GM23338 (cell line): ENCODE measurements around the gene NT5C2. TPM values are rescaled to one million over a fixed set of nuclear protein-coding genes. Genes with fewer than 3 reads are reported as not detected.
"Not testable (repeated sequence)": the region's sequence is repeated elsewhere in the genome, so short reads cannot be mapped to it uniquely, and the experiment has no call there.

ENCODE experiments used
- ATAC-seq: fragments of 200-7000 bp; cut with Tn5 transposase; 3 replicates; pipeline ENCODE4 v1.9.1; 2020
- DNase-seq: peaks from one replicate; pipeline ENCODE4 v3.0.0-alpha.2; 2015; ENCODE audit warnings: low spot score
- H2AFZ ChIP-seq: fragments of 200-600 bp; sonication (generic); 2 replicates; pipeline ENCODE4 v1.8.0; 2016; ENCODE audit warnings: antibody characterized with exemption, mild to moderate bottlenecking, moderate library complexity
- H3F3A ChIP-seq: fragments of 200-600 bp; sonication (generic); replicated peaks from 2 replicates; pipeline ENCODE4 v1.8.0; 2017; ENCODE audit warnings: antibody characterized with exemption, mixed run types, low read depth
- H3K27ac ChIP-seq: fragments of 200-600 bp; sonication (generic); 2 replicates; pipeline ENCODE4 v1.6.1; 2016; ENCODE audit warnings: low read depth
- H3K27me3 ChIP-seq: fragments of 200-600 bp; sonication (generic); 2 replicates; pipeline ENCODE4 v1.8.0; 2016; ENCODE audit warnings: mild to moderate bottlenecking, mixed run types, moderate library complexity; ENCODE audit not compliant: insufficient read depth
- H3K36me3 ChIP-seq: fragments of 200-600 bp; sonication (generic); 2 replicates; pipeline ENCODE4 v1.8.0; 2016; ENCODE audit warnings: mild to moderate bottlenecking; ENCODE audit not compliant: insufficient read depth
- H3K4me1 ChIP-seq: fragments of 200-600 bp; sonication (generic); 2 replicates; pipeline ENCODE4 v1.8.0; 2016; ENCODE audit warnings: mild to moderate bottlenecking, moderate library complexity; ENCODE audit not compliant: insufficient read depth
- H3K4me2 ChIP-seq: fragments of 200-600 bp; sonication (generic); 2 replicates; pipeline ENCODE4 v1.7.1; 2017; ENCODE audit warnings: mixed run types
- H3K4me3 ChIP-seq: fragments of 200-600 bp; sonication (generic); 2 replicates; pipeline ENCODE4 v1.6.1; 2016; ENCODE audit warnings: mixed run types
- H3K79me2 ChIP-seq: fragments of 200-600 bp; sonication (generic); replicated peaks from 2 replicates; pipeline ENCODE4 v1.8.0; 2017; ENCODE audit warnings: mild to moderate bottlenecking; ENCODE audit not compliant: insufficient read depth
- H3K9me2 ChIP-seq: fragments of 200-600 bp; sonication (generic); 2 replicates; pipeline ENCODE4 v1.8.0; 2017; ENCODE audit not compliant: insufficient read depth
- H4K20me1 ChIP-seq: fragments of 200-600 bp; sonication (generic); replicated peaks from 2 replicates; pipeline ENCODE4 v1.8.0; 2017; ENCODE audit warnings: mild to moderate bottlenecking; ENCODE audit not compliant: insufficient read depth
- H3K27ac Mint-ChIP-seq: 2 replicates; pipeline ENCODE4 v1.8.0; 2020; ENCODE audit warnings: inconsistent platforms, mild to moderate bottlenecking, moderate library complexity, mixed read lengths
- H3K27me3 Mint-ChIP-seq: 3 replicates; pipeline ENCODE4 v1.8.0; 2022; ENCODE audit warnings: low read depth, mild to moderate bottlenecking, moderate library complexity, mixed read lengths, inconsistent platforms; ENCODE audit not compliant: insufficient read depth, poor library complexity
- H3K36me3 Mint-ChIP-seq: 3 replicates; pipeline ENCODE4 v1.8.0; 2021; ENCODE audit warnings: low read depth, mild to moderate bottlenecking, inconsistent platforms, moderate library complexity, mixed read lengths
- H3K4me1 Mint-ChIP-seq: 3 replicates; pipeline ENCODE4 v1.8.0; 2020; ENCODE audit warnings: mild to moderate bottlenecking, inconsistent platforms, mixed read lengths
- H3K4me3 Mint-ChIP-seq: 3 replicates; pipeline ENCODE4 v1.8.0; 2021; ENCODE audit warnings: moderate library complexity, mild to moderate bottlenecking, inconsistent platforms, mixed read lengths
- H3K9me3 Mint-ChIP-seq: 3 replicates; pipeline ENCODE4 v1.8.0; 2020; ENCODE audit warnings: moderate library complexity, mild to moderate bottlenecking, inconsistent platforms, mixed read lengths
- CREB1 ChIP-seq: fragments of 250-450 bp; sonication (Bioruptor Pico); IDR thresholded peaks from 2 replicates; pipeline ENCODE4 v1.5.0; 2020; ENCODE audit warnings: low read depth, mild to moderate bottlenecking, moderate library complexity
- ETS1 ChIP-seq: IDR thresholded peaks from 2 replicates; pipeline ENCODE4 v1.6.1; 2016; ENCODE audit warnings: antibody characterized with exemption
- EZH2 ChIP-seq: fragments of 200-600 bp; sonication (generic); IDR thresholded peaks from one replicate; pipeline ENCODE4 v1.8.0; 2017; ENCODE audit warnings: antibody characterized with exemption, mild to moderate bottlenecking, low read depth; ENCODE audit not compliant: unreplicated experiment
- EZH2phosphoT487 ChIP-seq: fragments of 200-600 bp; sonication (generic); IDR thresholded peaks from one replicate; pipeline ENCODE4 v1.8.1; 2018; ENCODE audit warnings: antibody characterized with exemption; ENCODE audit not compliant: unreplicated experiment
- JUNB ChIP-seq: IDR thresholded peaks from one replicate; pipeline ENCODE4 v1.6.1; 2016; ENCODE audit warnings: antibody characterized with exemption; ENCODE audit not compliant: unreplicated experiment
- NANOG ChIP-seq: IDR thresholded peaks from 2 replicates; pipeline ENCODE4 v1.6.1; 2016; ENCODE audit warnings: antibody characterized with exemption, borderline replicate concordance
- POLR2AphosphoS5 ChIP-seq: IDR thresholded peaks from 2 replicates; pipeline ENCODE4 v1.6.1; 2016; ENCODE audit warnings: antibody characterized with exemption, low read depth
- STAT1 ChIP-seq: IDR thresholded peaks from one replicate; pipeline ENCODE4 v1.6.1; 2016; ENCODE audit warnings: antibody characterized with exemption; ENCODE audit not compliant: unreplicated experiment
- ZNF114 ChIP-seq: fragments of 250-450 bp; sonication (Bioruptor Pico); IDR thresholded peaks from 2 replicates; pipeline ENCODE4 v1.5.0; 2020; ENCODE audit warnings: mild to moderate bottlenecking, moderate library complexity
- ZNF331 ChIP-seq: fragments of 250-450 bp; sonication (Bioruptor Pico); IDR thresholded peaks from 2 replicates; pipeline ENCODE4 v1.5.0; 2020; ENCODE audit warnings: low read depth, mild to moderate bottlenecking, moderate library complexity
- polyA plus RNA-seq: library from polyadenylated mRNA; unstranded; fragments of >200 nt; fragmentation: Nextera tagmentation; extraction: Ambion mirVana; gene quantifications from 2 replicates; pipeline ENCODE4 v1.2.1, GENCODE V29; 2016
- total RNA-seq: library from RNA; depleted of rRNA; stranded (reverse); fragments of >200 nt; shearing (Covaris generic); gene quantifications from 2 replicates; pipeline ENCODE4 v1.2.3, GENCODE V29; 2014
- TF ChIP-seq, protein P1 (sequence below): fragments of 250-450 bp; sonication (Bioruptor Pico); IDR thresholded peaks from 2 replicates; pipeline ENCODE4 v1.5.0; 2020; ENCODE audit warnings: mild to moderate bottlenecking, moderate library complexity
- TF ChIP-seq, protein P2 (sequence below): IDR thresholded peaks from one replicate; pipeline ENCODE4 v1.6.1; 2018; ENCODE audit warnings: antibody characterized with exemption; ENCODE audit not compliant: unreplicated experiment

Gene NT5C2
- total and polyA plus RNA-seq, 2 experiments from 2014 or later: 33.9 to 85.4 TPM

DNA sequence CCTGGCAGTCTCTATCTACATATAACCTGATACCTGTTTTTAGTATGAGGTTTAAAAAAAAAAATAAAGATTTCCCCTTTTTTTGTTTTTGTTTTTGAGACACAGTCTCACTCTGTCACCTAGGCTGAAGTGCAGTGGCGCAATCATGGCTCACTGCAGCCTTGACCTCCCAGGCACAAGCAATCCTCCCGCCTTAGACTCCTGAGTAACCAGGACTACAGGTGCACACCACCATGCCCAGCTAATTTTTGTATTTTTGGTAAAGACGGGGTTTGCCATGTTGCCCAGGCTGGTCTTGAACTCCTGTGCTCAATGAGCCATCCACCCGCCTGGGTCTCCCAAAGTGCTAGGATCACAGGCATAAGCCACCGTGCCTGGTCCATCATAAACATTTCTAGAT, 25.5 kb downstream of the NT5C2 start:
- not testable (repeated sequence) for H3K4me1 Mint-ChIP-seq, H3K27me3 ChIP-seq, H3K9me3 Mint-ChIP-seq, H2AFZ ChIP-seq, H3K9me2 ChIP-seq, H3K27ac Mint-ChIP-seq, H3K4me3 Mint-ChIP-seq, H3K4me3 ChIP-seq, H3F3A ChIP-seq, H3K27me3 Mint-ChIP-seq, H3K27ac ChIP-seq, H3K4me1 ChIP-seq, H3K4me2 ChIP-seq, ATAC-seq, H4K20me1 ChIP-seq, DNase-seq, H3K36me3 ChIP-seq
- peaks cover 41% of the 10 kb centered on the region for H3K79me2 ChIP-seq
- peaks cover 36% of the 10 kb centered on the region for H3K36me3 Mint-ChIP-seq

DNA sequence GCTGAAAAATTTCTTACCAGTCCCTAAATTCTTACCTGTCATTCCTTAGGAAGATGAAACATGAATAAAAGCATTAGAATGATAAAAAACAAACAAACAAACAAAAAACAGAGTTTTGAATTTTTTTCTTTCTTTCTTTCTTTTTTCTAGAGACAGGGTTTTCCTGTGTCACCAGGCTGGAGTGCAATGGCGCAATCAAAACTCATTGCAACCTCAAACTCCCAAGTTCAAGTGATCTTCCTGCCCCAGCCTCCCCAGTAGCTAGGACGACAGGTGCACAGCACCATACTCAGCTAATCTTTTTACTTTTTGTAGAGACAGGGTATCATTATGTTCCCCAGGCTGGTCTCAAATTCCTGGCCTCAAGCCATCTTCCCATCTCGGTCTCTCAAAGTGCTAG, 26.5 kb downstream of the NT5C2 start:
- Mint-ChIP-seq H3K27me3 (peaks cover 3% of the 10 kb centered on the region), H3K4me3 (no peak overlapping the region), H3K36me3 (peaks cover 35% of the 10 kb centered on the region), H3K4me1 (0 out of 3 replicates have a peak, but pooled peaks cover 2% of the 10 kb centered on the region), H3K27ac (no peak overlapping the region), H3K9me3 (peaks cover 6% of the 10 kb centered on the region; the same call in 1 of the 3 replicates)
- ATAC-seq: no peak
- Histone ChIP-seq H2AFZ (no peak overlapping the region), H3K9me2 (no peaks in the 10 kb centered on the region), H3K27ac (no peak overlapping the region), H3K79me2 (peaks cover 44% of the 10 kb centered on the region), H3K4me1 (no peaks in the 10 kb centered on the region), H3K27me3 (no peaks in the 10 kb centered on the region), H4K20me1 (peaks cover 10% of the 10 kb centered on the region; the same call in 1 of the 2 replicates), H3K36me3 (peaks cover 11% of the 10 kb centered on the region), H3K4me3 (no peak overlapping the region), H3F3A (no peaks in the 10 kb centered on the region), H3K4me2 (no peak overlapping the region)
- DNase-seq: no peak
- TF ChIP-seq CREB1 (CRISPR knock-in tag) (no peak), ETS1 (no peak), ZNF331 (CRISPR knock-in tag) (no peak), NANOG (no peak), EZH2 (no peak), STAT1 (no peak), EZH2phosphoT487 (no peak), JUNB (no peak), ZNF114 (CRISPR knock-in tag) (no peak), POLR2AphosphoS5 (no peak)
- TF ChIP-seq, protein P1, sequence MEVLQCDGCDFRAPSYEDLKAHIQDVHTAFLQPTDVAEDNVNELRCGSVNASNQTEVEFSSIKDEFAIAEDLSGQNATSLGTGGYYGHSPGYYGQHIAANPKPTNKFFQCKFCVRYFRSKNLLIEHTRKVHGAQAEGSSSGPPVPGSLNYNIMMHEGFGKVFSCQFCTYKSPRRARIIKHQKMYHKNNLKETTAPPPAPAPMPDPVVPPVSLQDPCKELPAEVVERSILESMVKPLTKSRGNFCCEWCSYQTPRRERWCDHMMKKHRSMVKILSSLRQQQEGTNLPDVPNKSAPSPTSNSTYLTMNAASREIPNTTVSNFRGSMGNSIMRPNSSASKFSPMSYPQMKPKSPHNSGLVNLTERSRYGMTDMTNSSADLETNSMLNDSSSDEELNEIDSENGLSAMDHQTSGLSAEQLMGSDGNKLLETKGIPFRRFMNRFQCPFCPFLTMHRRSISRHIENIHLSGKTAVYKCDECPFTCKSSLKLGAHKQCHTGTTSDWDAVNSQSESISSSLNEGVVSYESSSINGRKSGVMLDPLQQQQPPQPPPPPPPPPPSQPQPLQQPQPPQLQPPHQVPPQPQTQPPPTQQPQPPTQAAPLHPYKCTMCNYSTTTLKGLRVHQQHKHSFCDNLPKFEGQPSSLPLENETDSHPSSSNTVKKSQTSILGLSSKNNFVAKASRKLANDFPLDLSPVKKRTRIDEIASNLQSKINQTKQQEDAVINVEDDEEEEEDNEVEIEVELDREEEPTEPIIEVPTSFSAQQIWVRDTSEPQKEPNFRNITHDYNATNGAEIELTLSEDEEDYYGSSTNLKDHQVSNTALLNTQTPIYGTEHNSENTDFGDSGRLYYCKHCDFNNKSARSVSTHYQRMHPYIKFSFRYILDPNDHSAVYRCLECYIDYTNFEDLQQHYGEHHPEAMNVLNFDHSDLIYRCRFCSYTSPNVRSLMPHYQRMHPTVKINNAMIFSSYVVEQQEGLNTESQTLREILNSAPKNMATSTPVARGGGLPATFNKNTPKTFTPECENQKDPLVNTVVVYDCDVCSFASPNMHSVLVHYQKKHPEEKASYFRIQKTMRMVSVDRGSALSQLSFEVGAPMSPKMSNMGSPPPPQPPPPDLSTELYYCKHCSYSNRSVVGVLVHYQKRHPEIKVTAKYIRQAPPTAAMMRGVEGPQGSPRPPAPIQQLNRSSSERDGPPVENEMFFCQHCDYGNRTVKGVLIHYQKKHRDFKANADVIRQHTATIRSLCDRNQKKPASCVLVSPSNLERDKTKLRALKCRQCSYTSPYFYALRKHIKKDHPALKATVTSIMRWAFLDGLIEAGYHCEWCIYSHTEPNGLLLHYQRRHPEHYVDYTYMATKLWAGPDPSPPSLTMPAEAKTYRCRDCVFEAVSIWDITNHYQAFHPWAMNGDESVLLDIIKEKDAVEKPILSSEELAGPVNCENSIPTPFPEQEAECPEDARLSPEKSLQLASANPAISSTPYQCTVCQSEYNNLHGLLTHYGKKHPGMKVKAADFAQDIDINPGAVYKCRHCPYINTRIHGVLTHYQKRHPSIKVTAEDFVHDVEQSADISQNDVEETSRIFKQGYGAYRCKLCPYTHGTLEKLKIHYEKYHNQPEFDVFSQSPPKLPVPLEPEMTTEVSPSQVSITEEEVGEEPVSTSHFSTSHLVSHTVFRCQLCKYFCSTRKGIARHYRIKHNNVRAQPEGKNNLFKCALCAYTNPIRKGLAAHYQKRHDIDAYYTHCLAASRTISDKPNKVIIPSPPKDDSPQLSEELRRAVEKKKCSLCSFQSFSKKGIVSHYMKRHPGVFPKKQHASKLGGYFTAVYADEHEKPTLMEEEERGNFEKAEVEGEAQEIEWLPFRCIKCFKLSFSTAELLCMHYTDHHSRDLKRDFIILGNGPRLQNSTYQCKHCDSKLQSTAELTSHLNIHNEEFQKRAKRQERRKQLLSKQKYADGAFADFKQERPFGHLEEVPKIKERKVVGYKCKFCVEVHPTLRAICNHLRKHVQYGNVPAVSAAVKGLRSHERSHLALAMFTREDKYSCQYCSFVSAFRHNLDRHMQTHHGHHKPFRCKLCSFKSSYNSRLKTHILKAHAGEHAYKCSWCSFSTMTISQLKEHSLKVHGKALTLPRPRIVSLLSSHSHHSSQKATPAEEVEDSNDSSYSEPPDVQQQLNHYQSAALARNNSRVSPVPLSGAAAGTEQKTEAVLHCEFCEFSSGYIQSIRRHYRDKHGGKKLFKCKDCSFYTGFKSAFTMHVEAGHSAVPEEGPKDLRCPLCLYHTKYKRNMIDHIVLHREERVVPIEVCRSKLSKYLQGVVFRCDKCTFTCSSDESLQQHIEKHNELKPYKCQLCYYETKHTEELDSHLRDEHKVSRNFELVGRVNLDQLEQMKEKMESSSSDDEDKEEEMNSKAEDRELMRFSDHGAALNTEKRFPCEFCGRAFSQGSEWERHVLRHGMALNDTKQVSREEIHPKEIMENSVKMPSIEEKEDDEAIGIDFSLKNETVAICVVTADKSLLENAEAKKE (CRISPR knock-in tag): no peak
- TF ChIP-seq, protein P2, sequence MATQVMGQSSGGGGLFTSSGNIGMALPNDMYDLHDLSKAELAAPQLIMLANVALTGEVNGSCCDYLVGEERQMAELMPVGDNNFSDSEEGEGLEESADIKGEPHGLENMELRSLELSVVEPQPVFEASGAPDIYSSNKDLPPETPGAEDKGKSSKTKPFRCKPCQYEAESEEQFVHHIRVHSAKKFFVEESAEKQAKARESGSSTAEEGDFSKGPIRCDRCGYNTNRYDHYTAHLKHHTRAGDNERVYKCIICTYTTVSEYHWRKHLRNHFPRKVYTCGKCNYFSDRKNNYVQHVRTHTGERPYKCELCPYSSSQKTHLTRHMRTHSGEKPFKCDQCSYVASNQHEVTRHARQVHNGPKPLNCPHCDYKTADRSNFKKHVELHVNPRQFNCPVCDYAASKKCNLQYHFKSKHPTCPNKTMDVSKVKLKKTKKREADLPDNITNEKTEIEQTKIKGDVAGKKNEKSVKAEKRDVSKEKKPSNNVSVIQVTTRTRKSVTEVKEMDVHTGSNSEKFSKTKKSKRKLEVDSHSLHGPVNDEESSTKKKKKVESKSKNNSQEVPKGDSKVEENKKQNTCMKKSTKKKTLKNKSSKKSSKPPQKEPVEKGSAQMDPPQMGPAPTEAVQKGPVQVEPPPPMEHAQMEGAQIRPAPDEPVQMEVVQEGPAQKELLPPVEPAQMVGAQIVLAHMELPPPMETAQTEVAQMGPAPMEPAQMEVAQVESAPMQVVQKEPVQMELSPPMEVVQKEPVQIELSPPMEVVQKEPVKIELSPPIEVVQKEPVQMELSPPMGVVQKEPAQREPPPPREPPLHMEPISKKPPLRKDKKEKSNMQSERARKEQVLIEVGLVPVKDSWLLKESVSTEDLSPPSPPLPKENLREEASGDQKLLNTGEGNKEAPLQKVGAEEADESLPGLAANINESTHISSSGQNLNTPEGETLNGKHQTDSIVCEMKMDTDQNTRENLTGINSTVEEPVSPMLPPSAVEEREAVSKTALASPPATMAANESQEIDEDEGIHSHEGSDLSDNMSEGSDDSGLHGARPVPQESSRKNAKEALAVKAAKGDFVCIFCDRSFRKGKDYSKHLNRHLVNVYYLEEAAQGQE: no peak
